A549 (cell line): ENCODE results near the gene CYP4F22. TPM values are rescaled to one million over a fixed set of nuclear protein-coding genes. Genes with fewer than 3 reads are reported as not detected.
A peak's percentile ranks its signal among the peaks of the same experiment; 100 is the strongest.

Experiments
- ATAC-seq, 2 experiments: fragments of 200-7000 bp in 1 of 2; fragments of >200 bp in 1 of 2; cut with Nextera tagmentation in 1 of 2; cut with Tn5 transposase in 1 of 2; 3 replicates each; pipeline versions ENCODE4 v1.8.0 to v1.9.1; 2018 to 2020; ENCODE audit warnings: mild to moderate bottlenecking in 1 of 2, moderate library complexity in 1 of 2
- CTCF ChIA-PET: fragments of 300-600 bp; sonication (Branson Sonifier 250); formaldehyde crosslinking; extraction: SDS; loops from one replicate; lab custom pipeline; 2021; ENCODE audit warnings: antibody characterized with exemption, inconsistent platforms; lab: Yijun Ruan, JAX
- POLR2A ChIA-PET: fragments of 350-600 bp; formaldehyde crosslinking; extraction: SDS; loops from one replicate; lab custom pipeline; 2021; ENCODE audit warnings: antibody characterized with exemption, inconsistent platforms; lab: Yijun Ruan, JAX
- DNase-seq, 2 experiments: peaks; one replicate each; pipeline versions ENCODE4 v3.0.0 to v3.0.0-alpha.2; 2011 to 2016; ENCODE audit warnings: low read depth in 1 of 2, low spot score in 1 of 2
- FAIRE-seq: peaks from 2 replicates; lab custom pipeline; 2011; peaks lifted over from hg19 to GRCh38; lab: Jason Lieb, UNC
- H3K27ac ChIP-seq, 2 experiments: fragments of >200 bp; sonication (Bioruptor Twin); formaldehyde crosslinking; 3 replicates each; pipeline ENCODE4 v1.5.1; 2016 to 2017
- H3K4me1 ChIP-seq: fragments of >200 bp; sonication (Bioruptor Twin); formaldehyde crosslinking; 3 replicates; pipeline ENCODE4 v1.6.1; 2016
- H3K4me2 ChIP-seq: fragments of >200 bp; sonication (Bioruptor Twin); formaldehyde crosslinking; 3 replicates; pipeline ENCODE4 v1.6.1; 2016
- H3K4me3 ChIP-seq: fragments of >200 bp; sonication (Bioruptor Twin); formaldehyde crosslinking; 3 replicates; pipeline ENCODE4 v1.5.1; 2016
- H3K9me3 ChIP-seq: fragments of >200 bp; sonication (Bioruptor Twin); formaldehyde crosslinking; 3 replicates; pipeline ENCODE4 v1.6.1; 2016
- CBX8 ChIP-seq: fragments of 200-600 bp; sonication (generic); IDR thresholded peaks from 2 replicates; pipeline ENCODE4 v1.6.1; 2016
- ELK1 ChIP-seq: fragments of 150-350 bp; IDR thresholded peaks from 2 replicates; pipeline ENCODE4 v1.6.1; 2014; ENCODE audit warnings: low read depth, mild to moderate bottlenecking, low read length
- EP300 ChIP-seq, 2 experiments: fragments of >200 bp; sonication (Bioruptor Twin); formaldehyde crosslinking; IDR thresholded peaks; 2 replicates in 1 of 2; 3 replicates in 1 of 2; pipeline ENCODE4 v1.6.1; 2016 to 2017
- ESRRA ChIP-seq: fragments of 150-350 bp; IDR thresholded peaks from 2 replicates; pipeline ENCODE4 v1.6.1; 2014; ENCODE audit warnings: mild to moderate bottlenecking, low read length, borderline replicate concordance
- FOSB ChIP-seq: fragments of 250-450 bp; sonication (Bioruptor Pico); IDR thresholded peaks from 2 replicates; pipeline ENCODE4 v1.5.0; 2020; ENCODE audit warnings: mild to moderate bottlenecking, moderate library complexity
- FOSL2 ChIP-seq, 2 experiments: fragments of 450-650 bp in 1 of 2; fragments of >200 bp in 1 of 2; sonication (Bioruptor Twin) in 1 of 2; formaldehyde crosslinking; IDR thresholded peaks; 2 replicates each; pipeline versions ENCODE4 v1.5.0 to v1.6.1; 2016 to 2020; ENCODE audit warnings: mild to moderate bottlenecking in 1 of 2, moderate library complexity in 1 of 2
- FOXS1 ChIP-seq: fragments of 250-450 bp; sonication (Bioruptor Pico); IDR thresholded peaks from 2 replicates; pipeline ENCODE4 v1.5.0; 2020; ENCODE audit warnings: mild to moderate bottlenecking, moderate library complexity
- HOXB13 ChIP-seq: fragments of 250-450 bp; sonication (Bioruptor Pico); IDR thresholded peaks from 2 replicates; pipeline ENCODE4 v1.5.0; 2020; ENCODE audit warnings: low read depth, mild to moderate bottlenecking, moderate library complexity
- KDM1A ChIP-seq: fragments of 200-600 bp; sonication (generic); IDR thresholded peaks from 2 replicates; pipeline ENCODE4 v1.6.1; 2016; ENCODE audit warnings: low read depth, mild to moderate bottlenecking
- KDM5A ChIP-seq: fragments of 200-600 bp; sonication (generic); IDR thresholded peaks from 2 replicates; pipeline ENCODE4 v1.6.1; 2016; ENCODE audit warnings: antibody characterized with exemption, mild to moderate bottlenecking
- NR3C1 ChIP-seq: fragments of >200 bp; sonication (Bioruptor Twin); formaldehyde crosslinking; IDR thresholded peaks from 3 replicates; pipeline ENCODE4 v1.6.1; 2017
- PBX3 ChIP-seq: IDR thresholded peaks from 2 replicates; pipeline ENCODE4 v1.6.1; 2012
- PHF8 ChIP-seq: fragments of 200-600 bp; sonication (generic); IDR thresholded peaks from 2 replicates; pipeline ENCODE4 v1.6.1; 2016; ENCODE audit warnings: low read depth, mild to moderate bottlenecking, antibody characterized with exemption, moderate library complexity, borderline replicate concordance
- REST ChIP-seq: fragments of 200-600 bp; sonication (generic); IDR thresholded peaks from 2 replicates; pipeline ENCODE4 v1.6.1; 2016; ENCODE audit warnings: antibody characterized with exemption, mild to moderate bottlenecking, moderate library complexity
- RFX5 ChIP-seq: fragments of 450-650 bp; IDR thresholded peaks from 2 replicates; pipeline ENCODE4 v1.7.1; 2014; ENCODE audit warnings: antibody characterized with exemption, mild to moderate bottlenecking, moderate library complexity
- RNF2 ChIP-seq: fragments of 200-600 bp; sonication (generic); IDR thresholded peaks from 2 replicates; pipeline ENCODE4 v1.6.1; 2016; ENCODE audit warnings: low read depth, mild to moderate bottlenecking, antibody characterized with exemption, moderate library complexity, borderline replicate concordance
- TP53 ChIP-seq: fragments of 250-450 bp; sonication (Bioruptor Pico); IDR thresholded peaks from 2 replicates; pipeline ENCODE4 v1.5.0; 2021; ENCODE audit warnings: mild to moderate bottlenecking, moderate library complexity
- ZC3H11A ChIP-seq: fragments of 450-650 bp; IDR thresholded peaks from 2 replicates; pipeline ENCODE4 v1.6.1; 2014; ENCODE audit warnings: antibody characterized with exemption, mild to moderate bottlenecking
- ZFP36 ChIP-seq: fragments of 450-650 bp; IDR thresholded peaks from 2 replicates; pipeline ENCODE4 v1.6.1; 2014; ENCODE audit warnings: borderline replicate concordance; ENCODE audit not compliant: partially characterized antibody
- WGBS: methylation state at CpG from one replicate; pipeline ENCODE4 v1.1.6; 2017; ENCODE audit errors: missing lambda C conversion rate; 5-methylcytosine and 5-hydroxymethylcytosine counted together
- polyA plus RNA-seq, 4 experiments: library from polyadenylated mRNA; depleted of rRNA in 3 of 4; stranded (reverse); fragments of >200 nt; fragmentation: RNase III in 1 of 4; extraction: RNeasy Plus Mini Kit Qiagen cat#74134 plus additional on column Dnase treatment in 1 of 4; gene quantifications; 2 replicates in 3 of 4; 3 replicates in 1 of 4; pipeline ENCODE4 v1.2.3, GENCODE V29; 2011 to 2017
- TF ChIP-seq, protein P1 (sequence below): IDR thresholded peaks from 2 replicates; pipeline ENCODE4 v1.6.1; 2012

The CYP4F22 gene
- polyA plus RNA-seq, 2 of the 4 experiments (the other 2 are of a cell fraction), result 0.05 TPM; not detected in 1

GRCh38 chr19:15534957-15535864 is 26.9 kb downstream of the CYP4F22 start:
- TF ChIP-seq ZFP36 (peak; percentile 40), RFX5 (no peak)
- no peak for ATAC-seq
- POLR2A ChIA-PET, result no interaction called here
- no peak for DNase-seq
- Histone ChIP-seq H3K4me3 (no peak overlapping the region), H3K27ac (no peak overlapping the region), H3K4me1 (no peaks in the 10 kb centered on the region), H3K4me2 (no peak overlapping the region), H3K9me3 (0 out of 3 replicates have a peak, but pooled peaks cover 1% of the 10 kb centered on the region)
- 12% methylated on average over 6 of the region's 6 CpGs for WGBS
- CTCF ChIA-PET, result no interaction called here
- FAIRE-seq, result no peak

- ATAC-seq (no peak), FAIRE-seq (no peak), DNase-seq (no peak)
- WGBS, result 45% methylated on average over 4 of the region's 4 CpGs
- CTCF ChIA-PET, result no interaction called here
- POLR2A ChIA-PET, result no interaction called here
- no peak overlapping the region for H3K27ac ChIP-seq
- H3K4me3 ChIP-seq, result no peak overlapping the region
- TF ChIP-seq FOSL2 (IDR thresholded peaks at IDR 0.05) (no peak), FOSL2 (CRISPR knock-in tag; IDR thresholded peaks at IDR 0.05) (no peak), FOSB (CRISPR knock-in tag) (no peak), TP53 (CRISPR knock-in tag) (no peak), RNF2 (no peak), ESRRA (no peak), PHF8 (no peak), CBX8 (no peak), KDM1A (no peak), PBX3 (no peak), REST (no peak), ZC3H11A (no peak), KDM5A (no peak), FOXS1 (CRISPR knock-in tag) (no peak), HOXB13 (CRISPR knock-in tag) (no peak)
- TF ChIP-seq, protein P1, sequence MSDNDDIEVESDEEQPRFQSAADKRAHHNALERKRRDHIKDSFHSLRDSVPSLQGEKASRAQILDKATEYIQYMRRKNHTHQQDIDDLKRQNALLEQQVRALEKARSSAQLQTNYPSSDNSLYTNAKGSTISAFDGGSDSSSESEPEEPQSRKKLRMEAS, result no peak
- no peaks in the 10 kb centered on the region for H3K4me1 ChIP-seq
- no peaks in the 10 kb centered on the region for H3K9me3 ChIP-seq
- H3K4me2 ChIP-seq, result no peak overlapping the region
Measured at GRCh38 chr19:15536350-15536749, 28.0 kb downstream of the CYP4F22 start.

- FAIRE-seq (no peak), DNase-seq (no peak), ATAC-seq (no peak)
- no peak overlapping the region for H3K4me3 ChIP-seq
- POLR2A ChIA-PET, result no interaction called here
- H3K9me3 ChIP-seq, result no peaks in the 10 kb centered on the region
- WGBS, result 29% methylated on average over 1 of the region's 1 CpG
- H3K27ac ChIP-seq, result no peak overlapping the region
- H3K4me1 ChIP-seq, result no peaks in the 10 kb centered on the region
- CTCF ChIA-PET, result interaction anchor here (1.9 kb wide), 1 partner anchor 17 kb away, joined by 5 read pairs; no protein-coding TSS in a partner anchor
- H3K4me2 ChIP-seq, result no peak overlapping the region
- TF ChIP-seq NR3C1, result no peak
- TF ChIP-seq EP300 (IDR thresholded peaks at IDR 0.05), result no peak
- TF ChIP-seq REST, result peak; percentile 88
- TF ChIP-seq ELK1, result no peak
Measured at GRCh38 chr19:15538774-15539173, 30.4 kb downstream of the CYP4F22 start.
